ENCODE data around the gene HDC. TPM values are rescaled to one million over a fixed set of nuclear protein-coding genes. Genes with fewer than 3 reads are reported as not detected.

Gene HDC, protein sequence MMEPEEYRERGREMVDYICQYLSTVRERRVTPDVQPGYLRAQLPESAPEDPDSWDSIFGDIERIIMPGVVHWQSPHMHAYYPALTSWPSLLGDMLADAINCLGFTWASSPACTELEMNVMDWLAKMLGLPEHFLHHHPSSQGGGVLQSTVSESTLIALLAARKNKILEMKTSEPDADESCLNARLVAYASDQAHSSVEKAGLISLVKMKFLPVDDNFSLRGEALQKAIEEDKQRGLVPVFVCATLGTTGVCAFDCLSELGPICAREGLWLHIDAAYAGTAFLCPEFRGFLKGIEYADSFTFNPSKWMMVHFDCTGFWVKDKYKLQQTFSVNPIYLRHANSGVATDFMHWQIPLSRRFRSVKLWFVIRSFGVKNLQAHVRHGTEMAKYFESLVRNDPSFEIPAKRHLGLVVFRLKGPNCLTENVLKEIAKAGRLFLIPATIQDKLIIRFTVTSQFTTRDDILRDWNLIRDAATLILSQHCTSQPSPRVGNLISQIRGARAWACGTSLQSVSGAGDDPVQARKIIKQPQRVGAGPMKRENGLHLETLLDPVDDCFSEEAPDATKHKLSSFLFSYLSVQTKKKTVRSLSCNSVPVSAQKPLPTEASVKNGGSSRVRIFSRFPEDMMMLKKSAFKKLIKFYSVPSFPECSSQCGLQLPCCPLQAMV
- total RNA-seq (2014; rRNA removed; shearing (Covaris generic); ENCODE audit: low replicate concordance), result not detected in 2 replicates

DNA sequence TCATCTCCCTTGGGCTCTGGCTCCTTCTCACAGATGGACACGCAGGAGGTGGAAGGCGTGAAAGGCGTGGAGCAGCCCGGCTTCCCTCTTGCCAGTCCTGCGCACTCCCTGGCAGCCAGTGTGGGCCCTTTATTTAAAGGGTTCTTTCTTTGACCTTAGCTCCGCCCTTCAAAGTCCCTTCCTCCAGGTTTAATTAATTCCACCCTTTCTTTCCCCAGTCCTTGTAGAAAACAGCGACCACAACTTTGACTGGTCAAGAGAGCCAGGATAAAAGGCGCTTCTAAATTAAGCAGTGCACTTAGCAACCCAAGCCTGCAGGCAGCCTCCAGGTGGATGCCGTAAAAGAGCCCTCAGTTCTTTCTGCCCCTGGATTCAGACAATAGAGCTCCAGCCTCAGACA, at the start of gene HDC:
Gene HDC, minus strand, starts transcription at position 107 of the 400 bp plus-strand sequence. Its CDS starts 103 bp downstream, at position 4.
- H3K4me2 ChIP-seq (ENCODE audit: low read depth, low read length, poor library complexity, severe bottlenecking), result no peak within 1 kb of the TSS
- no peaks in the 10 kb centered on the region for H3K9me3 ChIP-seq (ENCODE audit: low read length)
- no peak within 1 kb of the TSS for H3K9ac ChIP-seq (ENCODE audit: low read length)
- H3K9me2 ChIP-seq (replicated peaks; ENCODE audit: insufficient read depth, low read length), result no peaks in the 10 kb centered on the region
- no peaks in the 10 kb centered on the region; the same call in 1 of the 2 replicates for H3K27me3 ChIP-seq (ENCODE audit: low read length)
- no peaks in the 10 kb centered on the region for H3K79me2 ChIP-seq (ENCODE audit: low read length)
- H3K4me3 ChIP-seq (ENCODE audit: low read length), result no peak within 1 kb of the TSS
- H3K4me1 ChIP-seq (ENCODE audit: low read length), result no peaks in the 10 kb centered on the region
- H3K36me3 ChIP-seq (ENCODE audit: insufficient read depth, low read length), result no peaks in the 10 kb centered on the region
- H2AFZ ChIP-seq (ENCODE audit: low read length), result no peak within 1 kb of the TSS
- H4K20me1 ChIP-seq (ENCODE audit: insufficient read depth, low read depth, low read length), result no peaks in the 10 kb centered on the region
- no peak within 1 kb of the TSS for H3K27ac ChIP-seq (ENCODE audit: low read length)
- DNase-seq, result no peak

DNA sequence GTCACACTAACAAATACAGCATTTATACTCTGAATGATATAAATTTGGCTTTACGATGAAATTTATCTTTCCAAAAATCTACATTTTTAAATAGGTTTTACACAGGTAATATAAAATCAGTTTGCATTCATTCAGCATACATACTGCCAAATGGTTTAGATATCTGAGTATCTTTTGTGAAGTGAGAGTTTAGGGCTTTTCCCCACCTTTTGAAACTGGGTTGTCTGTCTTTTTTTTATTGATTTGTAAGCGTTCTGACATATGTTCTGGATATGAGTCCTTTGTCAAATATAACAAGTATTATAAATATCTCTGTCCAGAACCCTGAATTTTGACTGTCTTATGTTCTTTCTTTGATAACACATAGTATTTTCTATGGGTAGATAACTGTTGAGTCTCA, 47.1 kb upstream of the HDC start:
- no peak overlapping the region for H2AFZ ChIP-seq (ENCODE audit: low read length)
- H3K4me2 ChIP-seq (ENCODE audit: low read depth, low read length, poor library complexity, severe bottlenecking), result no peak overlapping the region
- H3K9ac ChIP-seq (ENCODE audit: low read length), result no peak overlapping the region
- no peak for DNase-seq
- H3K4me1 ChIP-seq (ENCODE audit: low read length), result peaks cover 8% of the 10 kb centered on the region; the same call in 1 of the 2 replicates
- H3K79me2 ChIP-seq (ENCODE audit: low read length), result peaks cover 67% of the 10 kb centered on the region
- H3K36me3 ChIP-seq (ENCODE audit: insufficient read depth, low read length), result peaks cover 15% of the 10 kb centered on the region
- H3K9me3 ChIP-seq (ENCODE audit: low read length), result peaks cover 4% of the 10 kb centered on the region
- H4K20me1 ChIP-seq (ENCODE audit: insufficient read depth, low read depth, low read length), result no peaks in the 10 kb centered on the region
- H3K27ac ChIP-seq (ENCODE audit: low read length), result no peak overlapping the region
- no peaks in the 10 kb centered on the region for H3K9me2 ChIP-seq (replicated peaks; ENCODE audit: insufficient read depth, low read length)
- H3K27me3 ChIP-seq (ENCODE audit: low read length), result no peaks in the 10 kb centered on the region
- no peak overlapping the region for H3K4me3 ChIP-seq (ENCODE audit: low read length)

DNA sequence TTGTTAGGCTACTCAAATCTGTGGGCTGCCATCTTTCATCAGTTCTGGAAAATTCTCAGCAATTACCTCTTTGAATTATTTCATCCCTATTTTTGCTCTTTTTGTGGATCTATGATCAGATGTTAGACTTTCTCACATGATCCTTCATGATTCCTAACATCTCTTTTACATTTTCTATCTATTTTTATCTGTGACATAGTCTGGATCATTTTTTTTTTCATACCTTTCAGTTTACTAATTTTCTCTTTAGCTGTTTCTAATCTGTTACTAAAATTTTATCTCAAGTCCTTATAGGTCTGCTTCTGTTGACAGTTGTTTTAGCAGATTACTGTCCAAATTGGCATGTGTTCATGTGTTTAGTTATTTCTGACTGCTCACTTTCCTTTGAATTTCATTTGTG, 42.3 kb upstream of the HDC start:
- peaks cover 31% of the 10 kb centered on the region for H3K36me3 ChIP-seq (ENCODE audit: insufficient read depth, low read length)
- peaks cover 36% of the 10 kb centered on the region for H3K79me2 ChIP-seq (ENCODE audit: low read length)
- no peak overlapping the region for H3K9ac ChIP-seq (ENCODE audit: low read length)
- H3K27ac ChIP-seq (ENCODE audit: low read length), result no peak overlapping the region
- H3K27me3 ChIP-seq (ENCODE audit: low read length), result no peaks in the 10 kb centered on the region
- H3K4me3 ChIP-seq (ENCODE audit: low read length), result no peak overlapping the region
- no peak overlapping the region for H3K4me2 ChIP-seq (ENCODE audit: low read depth, low read length, poor library complexity, severe bottlenecking)
- H3K9me2 ChIP-seq (replicated peaks; ENCODE audit: insufficient read depth, low read length), result no peaks in the 10 kb centered on the region
- peaks cover 2% of the 10 kb centered on the region for H3K4me1 ChIP-seq (ENCODE audit: low read length)
- H4K20me1 ChIP-seq (ENCODE audit: insufficient read depth, low read depth, low read length), result no peaks in the 10 kb centered on the region
- no peak for DNase-seq
- H2AFZ ChIP-seq (ENCODE audit: low read length), result no peak overlapping the region
- peaks cover 4% of the 10 kb centered on the region for H3K9me3 ChIP-seq (ENCODE audit: low read length)

DNA sequence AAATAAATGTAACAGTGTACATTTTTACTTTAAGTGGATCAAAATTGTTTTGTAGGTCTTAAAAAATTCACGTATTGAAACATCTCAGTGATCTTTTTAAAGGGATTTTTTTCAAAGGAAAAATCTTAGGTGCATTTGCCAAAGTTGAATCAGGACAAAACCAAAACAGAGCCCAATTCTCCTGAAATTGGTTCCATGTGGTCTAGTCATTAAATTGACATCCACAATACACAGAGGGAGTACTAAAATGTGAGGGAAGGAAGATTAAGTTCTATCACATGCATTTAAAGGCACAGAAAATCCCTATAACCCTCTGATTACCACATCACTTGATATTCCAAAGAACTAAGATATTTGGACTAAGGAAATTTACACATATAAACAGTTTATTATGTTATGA, 39.3 kb upstream of the HDC start:
- H3K27ac ChIP-seq (ENCODE audit: low read length), result no peak overlapping the region
- DNase-seq, result no peak
- H4K20me1 ChIP-seq (ENCODE audit: insufficient read depth, low read depth, low read length), result no peaks in the 10 kb centered on the region
- no peak overlapping the region for H2AFZ ChIP-seq (ENCODE audit: low read length)
- H3K27me3 ChIP-seq (ENCODE audit: low read length), result no peaks in the 10 kb centered on the region
- no peak overlapping the region for H3K4me2 ChIP-seq (ENCODE audit: low read depth, low read length, poor library complexity, severe bottlenecking)
- peaks cover 10% of the 10 kb centered on the region; the same call in 1 of the 2 replicates for H3K79me2 ChIP-seq (ENCODE audit: low read length)
- no peak overlapping the region for H3K9ac ChIP-seq (ENCODE audit: low read length)
- H3K9me3 ChIP-seq (ENCODE audit: low read length), result peaks cover 4% of the 10 kb centered on the region
- no peaks in the 10 kb centered on the region for H3K9me2 ChIP-seq (replicated peaks; ENCODE audit: insufficient read depth, low read length)
- peaks cover 5% of the 10 kb centered on the region for H3K4me1 ChIP-seq (ENCODE audit: low read length)
- H3K36me3 ChIP-seq (ENCODE audit: insufficient read depth, low read length), result peaks cover 48% of the 10 kb centered on the region
- no peak overlapping the region for H3K4me3 ChIP-seq (ENCODE audit: low read length)

DNA sequence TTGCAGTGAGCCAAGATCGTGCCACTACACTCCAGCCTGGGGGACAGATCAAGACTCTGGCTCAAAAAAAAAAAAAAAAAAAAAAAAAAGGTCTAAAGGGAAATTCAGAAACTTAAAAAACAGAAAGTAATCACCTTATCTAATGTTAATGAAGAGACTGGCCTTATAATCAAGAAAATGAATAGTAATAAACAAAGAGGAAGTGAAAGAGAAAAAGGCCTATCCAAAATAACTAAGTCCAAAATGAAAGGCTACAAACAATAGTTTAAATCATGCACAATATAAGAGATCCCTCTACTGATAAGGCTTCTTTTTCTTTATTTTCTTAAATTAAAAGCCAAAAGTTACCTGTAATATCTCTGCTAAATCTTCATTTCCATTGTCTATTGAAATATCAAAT, 37.1 kb upstream of the HDC start:
- Histone ChIP-seq H3K4me2 (ENCODE audit: low read depth, low read length, poor library complexity, severe bottlenecking) (no peak overlapping the region), H3K27ac (ENCODE audit: low read length) (no peak overlapping the region), H3K27me3 (ENCODE audit: low read length) (no peaks in the 10 kb centered on the region), H4K20me1 (ENCODE audit: insufficient read depth, low read depth, low read length) (no peaks in the 10 kb centered on the region), H3K4me3 (ENCODE audit: low read length) (no peak overlapping the region), H3K79me2 (ENCODE audit: low read length) (peaks cover 3% of the 10 kb centered on the region; the same call in 1 of the 2 replicates), H3K36me3 (ENCODE audit: insufficient read depth, low read length) (peaks cover 32% of the 10 kb centered on the region; the same call in 1 of the 2 replicates), H3K9ac (ENCODE audit: low read length) (no peak overlapping the region), H3K4me1 (ENCODE audit: low read length) (peaks cover 5% of the 10 kb centered on the region), H2AFZ (ENCODE audit: low read length) (no peak overlapping the region), H3K9me3 (ENCODE audit: low read length) (no peaks in the 10 kb centered on the region), H3K9me2 (replicated peaks; ENCODE audit: insufficient read depth, low read length) (no peaks in the 10 kb centered on the region)
- DNase-seq, result no peak

DNA sequence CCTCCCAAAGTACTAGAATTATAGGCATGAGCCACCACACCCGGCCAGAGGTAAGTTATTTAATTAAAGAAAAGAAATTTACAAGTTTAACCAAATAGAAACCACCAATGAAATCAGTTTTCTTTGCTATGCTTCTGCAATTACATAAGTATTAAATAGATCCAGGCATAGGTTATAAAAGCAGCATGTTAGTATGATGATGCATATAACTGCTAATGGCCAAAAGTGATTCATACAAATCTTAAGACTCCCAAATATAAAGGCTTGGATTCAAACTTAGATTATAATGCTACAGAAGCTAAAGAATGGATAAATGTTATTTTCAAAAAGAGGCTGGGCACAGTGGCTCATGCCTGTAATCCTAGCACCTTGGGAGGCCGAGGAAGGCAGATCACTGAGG, 32.8 kb upstream of the HDC start:
- H2AFZ ChIP-seq (ENCODE audit: low read length), result no peak overlapping the region
- no peak for DNase-seq
- H4K20me1 ChIP-seq (ENCODE audit: insufficient read depth, low read depth, low read length), result no peaks in the 10 kb centered on the region
- no peak overlapping the region for H3K4me3 ChIP-seq (ENCODE audit: low read length)
- peaks cover 5% of the 10 kb centered on the region for H3K4me1 ChIP-seq (ENCODE audit: low read length)
- peaks cover 18% of the 10 kb centered on the region; the same call in 1 of the 2 replicates for H3K36me3 ChIP-seq (ENCODE audit: insufficient read depth, low read length)
- no peaks in the 10 kb centered on the region for H3K9me3 ChIP-seq (ENCODE audit: low read length)
- no peaks in the 10 kb centered on the region for H3K27me3 ChIP-seq (ENCODE audit: low read length)
- no peak overlapping the region for H3K4me2 ChIP-seq (ENCODE audit: low read depth, low read length, poor library complexity, severe bottlenecking)
- H3K79me2 ChIP-seq (ENCODE audit: low read length), result no peaks in the 10 kb centered on the region
- H3K27ac ChIP-seq (ENCODE audit: low read length), result no peak overlapping the region
- H3K9ac ChIP-seq (ENCODE audit: low read length), result no peak overlapping the region
- H3K9me2 ChIP-seq (replicated peaks; ENCODE audit: insufficient read depth, low read length), result no peaks in the 10 kb centered on the region

DNA sequence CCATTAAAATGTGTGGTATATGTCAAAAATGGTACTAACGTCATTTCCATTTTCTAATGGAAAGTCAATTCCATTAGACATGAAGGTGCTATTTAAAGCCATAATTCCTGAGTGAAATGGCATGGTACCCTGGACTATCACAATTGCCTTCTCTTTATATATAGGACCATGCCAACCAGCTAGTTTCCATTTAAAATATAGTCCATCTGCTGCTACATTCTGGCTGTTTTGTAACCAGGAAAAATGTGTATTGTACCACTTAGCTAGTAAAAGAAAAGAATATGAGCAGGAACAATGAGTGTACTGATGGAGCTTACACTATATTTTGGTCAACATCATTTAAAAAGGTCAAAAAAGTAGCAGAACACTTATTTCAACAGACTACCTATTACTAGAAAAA, 30.4 kb upstream of the HDC start:
- H3K9me2 ChIP-seq (replicated peaks; ENCODE audit: insufficient read depth, low read length), result no peaks in the 10 kb centered on the region
- H3K9ac ChIP-seq (ENCODE audit: low read length), result no peak overlapping the region
- no peaks in the 10 kb centered on the region for H4K20me1 ChIP-seq (ENCODE audit: insufficient read depth, low read depth, low read length)
- no peaks in the 10 kb centered on the region for H3K79me2 ChIP-seq (ENCODE audit: low read length)
- H3K27me3 ChIP-seq (ENCODE audit: low read length), result no peaks in the 10 kb centered on the region
- no peak overlapping the region for H3K4me3 ChIP-seq (ENCODE audit: low read length)
- H3K9me3 ChIP-seq (ENCODE audit: low read length), result no peaks in the 10 kb centered on the region
- H3K36me3 ChIP-seq (ENCODE audit: insufficient read depth, low read length), result peaks cover 5% of the 10 kb centered on the region; the same call in 1 of the 2 replicates
- no peak overlapping the region for H3K27ac ChIP-seq (ENCODE audit: low read length)
- H3K4me1 ChIP-seq (ENCODE audit: low read length), result no peaks in the 10 kb centered on the region
- no peak overlapping the region for H3K4me2 ChIP-seq (ENCODE audit: low read depth, low read length, poor library complexity, severe bottlenecking)
- H2AFZ ChIP-seq (ENCODE audit: low read length), result no peak overlapping the region
- DNase-seq, result no peak

DNA sequence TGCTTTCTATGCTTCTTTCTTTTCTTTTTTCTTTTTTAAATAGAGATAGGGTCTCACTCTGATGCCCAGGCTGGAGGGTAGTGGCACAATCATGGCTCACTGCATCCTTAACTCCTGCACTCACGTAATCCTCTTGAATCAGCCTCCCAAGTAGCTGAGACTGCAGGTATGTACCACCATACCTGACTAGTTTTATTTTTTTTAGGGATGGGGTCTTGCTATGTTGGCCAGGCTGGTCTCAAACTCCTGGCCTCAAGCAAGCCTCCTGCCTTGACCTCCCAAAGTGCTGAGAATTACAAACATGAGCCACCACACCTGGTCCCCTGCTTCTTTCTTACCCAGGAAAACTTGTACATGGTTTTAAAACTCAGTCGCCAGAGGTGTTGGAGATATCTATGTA, 24.2 kb upstream of the HDC start:
- H4K20me1 ChIP-seq (ENCODE audit: insufficient read depth, low read depth, low read length), result no peaks in the 10 kb centered on the region
- H3K4me2 ChIP-seq (ENCODE audit: low read depth, low read length, poor library complexity, severe bottlenecking), result no peak overlapping the region
- no peak overlapping the region for H2AFZ ChIP-seq (ENCODE audit: low read length)
- H3K27me3 ChIP-seq (ENCODE audit: low read length), result no peaks in the 10 kb centered on the region
- H3K27ac ChIP-seq (ENCODE audit: low read length), result no peak overlapping the region
- no peaks in the 10 kb centered on the region for H3K9me3 ChIP-seq (ENCODE audit: low read length)
- H3K4me1 ChIP-seq (ENCODE audit: low read length), result no peaks in the 10 kb centered on the region
- H3K9ac ChIP-seq (ENCODE audit: low read length), result no peak overlapping the region
- no peaks in the 10 kb centered on the region for H3K9me2 ChIP-seq (replicated peaks; ENCODE audit: insufficient read depth, low read length)
- H3K4me3 ChIP-seq (ENCODE audit: low read length), result no peak overlapping the region
- H3K79me2 ChIP-seq (ENCODE audit: low read length), result no peaks in the 10 kb centered on the region
- H3K36me3 ChIP-seq (ENCODE audit: insufficient read depth, low read length), result peaks cover 8% of the 10 kb centered on the region; the same call in 1 of the 2 replicates
- DNase-seq, result no peak
